ENCODE data around the gene CHAC1. TPM values are rescaled to one million over a fixed set of nuclear protein-coding genes. Genes with fewer than 3 reads are reported as not detected.

The CHAC1 gene
- total and polyA plus RNA-seq, 2 of the 13 experiments (the other 11 are each of a cell fraction or from before 2014, with no cell fraction given), result 0.44 TPM; not detected in 1

GRCh38 chr15:40930430-40931299 lies 22.6 kb upstream of the CHAC1 start (continued):
- no peak for TF ChIP-seq ARHGAP35 (CRISPR knock-in tag; IDR thresholded peaks at IDR 0.05; ENCODE audit: borderline replicate concordance)
- TF ChIP-seq JARID2 (CRISPR knock-in tag; IDR thresholded peaks at IDR 0.05; ENCODE audit: insufficient replicate concordance), result no peak
- no peak for TF ChIP-seq ZIK1 (CRISPR knock-in tag; IDR thresholded peaks at IDR 0.05; ENCODE audit: borderline replicate concordance, low read depth)
- peak; percentile 40; the same call in 1 of the 2 replicates for TF ChIP-seq ZNF740 (CRISPR knock-in tag; IDR thresholded peaks at IDR 0.05)
- TF ChIP-seq NFIC (IDR thresholded peaks at IDR 0.05; ENCODE audit: low read length), result no peak
- no peak for TF ChIP-seq ZNF768 (CRISPR knock-in tag; IDR thresholded peaks at IDR 0.05)
- TF ChIP-seq ATM (IDR thresholded peaks at IDR 0.05; ENCODE audit: borderline replicate concordance), result no peak
- 0 out of 2 replicates have a peak, but pooled peaks have one; percentile 19 for TF ChIP-seq IRF2 (CRISPR knock-in tag; IDR thresholded peaks at IDR 0.05)
- TF ChIP-seq HOXA5 (CRISPR knock-in tag; IDR thresholded peaks at IDR 0.05), result no peak
- TF ChIP-seq GATAD1 (CRISPR knock-in tag; IDR thresholded peaks at IDR 0.05), result no peak
- TF ChIP-seq WIZ (CRISPR knock-in tag; IDR thresholded peaks at IDR 0.05), result no peak
- TF ChIP-seq SMC3 (IDR thresholded peaks at IDR 0.05; ENCODE audit: low read length), result no peak
- no peak for TF ChIP-seq ZMYM2 (CRISPR knock-in tag; IDR thresholded peaks at IDR 0.05)
- TF ChIP-seq HBP1 (CRISPR knock-in tag; IDR thresholded peaks at IDR 0.05; ENCODE audit: low read depth), result no peak
- TF ChIP-seq RFXANK (CRISPR knock-in tag; IDR thresholded peaks at IDR 0.05), result no peak
- no peak for TF ChIP-seq ZNF878 (CRISPR knock-in tag; IDR thresholded peaks at IDR 0.05)
- TF ChIP-seq HDAC6 (IDR thresholded peaks at IDR 0.05; ENCODE audit: low read depth, low read length), result no peak
- no peak for TF ChIP-seq ZBTB8A (CRISPR knock-in tag; IDR thresholded peaks at IDR 0.05; ENCODE audit: borderline replicate concordance, low read depth)
- no peak for TF ChIP-seq ZNF546 (CRISPR knock-in tag; conservative IDR thresholded peaks at IDR 0.05)
- no peak for TF ChIP-seq HMG20B (CRISPR knock-in tag; conservative IDR thresholded peaks at IDR 0.05)
- no peak for TF ChIP-seq NFYB (CRISPR knock-in tag; IDR thresholded peaks at IDR 0.05)
- TF ChIP-seq MIXL1 (CRISPR knock-in tag; IDR thresholded peaks at IDR 0.05), result no peak
- no peak for TF ChIP-seq ZNF337 (CRISPR knock-in tag; IDR thresholded peaks at IDR 0.05; ENCODE audit: borderline replicate concordance, low read depth)
- no peak for TF ChIP-seq ZNF891 (CRISPR knock-in tag; IDR thresholded peaks at IDR 0.05)
- no peak for TF ChIP-seq FOXC1 (CRISPR knock-in tag; IDR thresholded peaks at IDR 0.05; ENCODE audit: borderline replicate concordance)
- TF ChIP-seq RCOR2 (CRISPR knock-in tag; IDR thresholded peaks at IDR 0.05), result no peak
- no peak for TF ChIP-seq MXD4 (CRISPR knock-in tag; IDR thresholded peaks at IDR 0.05)
- no peak for TF ChIP-seq TEAD2 (CRISPR knock-in tag; IDR thresholded peaks at IDR 0.05)
- no peak for TF ChIP-seq PAF1 (CRISPR knock-in tag; IDR thresholded peaks at IDR 0.05)
- TF ChIP-seq PHB2 (IDR thresholded peaks at IDR 0.05; ENCODE audit: partially characterized antibody), result no peak
